ENCODE results near the gene SPNS2. TPM values are rescaled to one million over a fixed set of nuclear protein-coding genes. Genes with fewer than 3 reads are reported as not detected.

Gene SPNS2
- polyA plus RNA-seq, 1 donor (not counting 4 experiments of a cell fraction or from before 2014, with no cell fraction given), result 0.10 TPM

DNA sequence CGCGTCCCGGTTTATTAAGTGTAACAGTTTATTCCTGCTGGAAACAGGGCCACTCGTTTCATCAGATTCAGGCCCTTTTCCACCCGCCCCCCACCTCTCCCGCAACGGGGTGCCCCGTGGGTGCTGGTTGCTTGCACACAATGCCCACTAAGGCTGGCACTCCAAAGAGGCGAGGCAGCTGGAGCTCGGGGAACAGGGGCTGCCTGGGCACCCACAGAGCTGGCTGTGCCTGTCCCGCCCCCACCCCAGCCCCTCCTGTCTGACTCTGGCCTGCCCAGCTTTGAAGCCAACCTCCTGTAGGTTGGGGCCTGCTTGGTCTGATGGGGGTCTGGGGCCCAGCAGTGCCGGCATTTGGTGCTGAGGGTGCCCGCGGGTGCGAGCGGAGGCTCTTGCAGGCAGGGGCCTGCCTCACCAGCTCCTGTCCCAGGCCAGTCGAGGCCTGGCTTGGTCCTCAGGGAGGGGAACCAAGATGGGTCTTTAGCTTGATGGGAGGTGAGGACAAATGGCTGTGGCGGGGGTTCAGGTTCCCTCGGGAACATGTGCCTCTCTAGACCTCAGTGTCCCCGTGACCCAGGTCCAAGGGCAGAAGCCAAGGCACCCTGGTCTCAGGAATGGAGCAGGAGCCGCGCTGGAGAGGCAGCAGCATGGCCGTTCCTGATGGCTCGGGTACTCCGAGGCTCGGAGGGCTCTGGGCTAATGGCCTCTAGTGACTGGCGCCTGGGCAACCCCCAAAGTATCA, 36.4 kb downstream of the SPNS2 start:
- no peak for TF ChIP-seq EZH2 (IDR thresholded peaks at IDR 0.05; ENCODE audit: low read length)
- TF ChIP-seq, protein P1, sequence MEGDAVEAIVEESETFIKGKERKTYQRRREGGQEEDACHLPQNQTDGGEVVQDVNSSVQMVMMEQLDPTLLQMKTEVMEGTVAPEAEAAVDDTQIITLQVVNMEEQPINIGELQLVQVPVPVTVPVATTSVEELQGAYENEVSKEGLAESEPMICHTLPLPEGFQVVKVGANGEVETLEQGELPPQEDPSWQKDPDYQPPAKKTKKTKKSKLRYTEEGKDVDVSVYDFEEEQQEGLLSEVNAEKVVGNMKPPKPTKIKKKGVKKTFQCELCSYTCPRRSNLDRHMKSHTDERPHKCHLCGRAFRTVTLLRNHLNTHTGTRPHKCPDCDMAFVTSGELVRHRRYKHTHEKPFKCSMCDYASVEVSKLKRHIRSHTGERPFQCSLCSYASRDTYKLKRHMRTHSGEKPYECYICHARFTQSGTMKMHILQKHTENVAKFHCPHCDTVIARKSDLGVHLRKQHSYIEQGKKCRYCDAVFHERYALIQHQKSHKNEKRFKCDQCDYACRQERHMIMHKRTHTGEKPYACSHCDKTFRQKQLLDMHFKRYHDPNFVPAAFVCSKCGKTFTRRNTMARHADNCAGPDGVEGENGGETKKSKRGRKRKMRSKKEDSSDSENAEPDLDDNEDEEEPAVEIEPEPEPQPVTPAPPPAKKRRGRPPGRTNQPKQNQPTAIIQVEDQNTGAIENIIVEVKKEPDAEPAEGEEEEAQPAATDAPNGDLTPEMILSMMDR (optimal IDR thresholded peaks at IDR 0.05 in 1 of 3, IDR thresholded peaks at IDR 0.05 in 1 of 3, conservative IDR thresholded peaks at IDR 0.05 in 1 of 3; ENCODE audit: extremely low read depth in 1 of 3, insufficient read depth in 2 of 3, low read length in 3 of 3), result no peak
- no peaks in the 10 kb centered on the region for H3K9me1 ChIP-seq (ENCODE audit: control insufficient read depth, extremely low read depth, insufficient read depth, low read length)
- H3K4me1 ChIP-seq (ENCODE audit: control insufficient read depth, extremely low read depth, insufficient read depth, low read length), result no peaks in the 10 kb centered on the region
- FAIRE-seq (no peak), DNase-seq (ENCODE audit: low read depth, low spot score) (no peak)
- peaks cover 9% of the 10 kb centered on the region for H4K20me1 ChIP-seq (ENCODE audit: control insufficient read depth, extremely low read depth, insufficient read depth, low read length)
- H3K4me2 ChIP-seq (ENCODE audit: control insufficient read depth, extremely low read depth, insufficient read depth, low read depth, low read length), result no peak overlapping the region
- peaks cover 15 to 19% of the 10 kb centered on the region in 2 experiments for H3K36me3 ChIP-seq (ENCODE audit: control insufficient read depth in 2 of 2, extremely low read depth in 1 of 2, insufficient read depth in 2 of 2, low read length in 2 of 2)
- H2AFZ ChIP-seq (ENCODE audit: control insufficient read depth, low read length), result no peak overlapping the region
- peaks cover 26% of the 10 kb centered on the region for H3K27me3 ChIP-seq (ENCODE audit: control insufficient read depth, extremely low read depth, insufficient read depth, low read length)
- no peak overlapping the region for H3K9ac ChIP-seq (ENCODE audit: control insufficient read depth, extremely low read depth, insufficient read depth, low read length)
- H3K27ac ChIP-seq (ENCODE audit: control insufficient read depth, insufficient read depth, low read length), result no peak overlapping the region
- dilution Hi-C loops (cut with MboI; ENCODE audit: extremely low pct_ligation_motif_present, low sequenced_read_pairs), result no loop called here
- H3K4me3 ChIP-seq (ENCODE audit: control insufficient read depth in 2 of 3, extremely low read depth in 1 of 3, insufficient read depth in 2 of 3, low read depth in 1 of 3, low read length in 3 of 3), result no peak overlapping the region
- H3K79me2 ChIP-seq (ENCODE audit: control insufficient read depth, insufficient read depth, low read length), result no peaks in the 10 kb centered on the region
- no peaks in the 10 kb centered on the region for H3K9me3 ChIP-seq (ENCODE audit: control insufficient read depth, low read depth, low read length)

DNA sequence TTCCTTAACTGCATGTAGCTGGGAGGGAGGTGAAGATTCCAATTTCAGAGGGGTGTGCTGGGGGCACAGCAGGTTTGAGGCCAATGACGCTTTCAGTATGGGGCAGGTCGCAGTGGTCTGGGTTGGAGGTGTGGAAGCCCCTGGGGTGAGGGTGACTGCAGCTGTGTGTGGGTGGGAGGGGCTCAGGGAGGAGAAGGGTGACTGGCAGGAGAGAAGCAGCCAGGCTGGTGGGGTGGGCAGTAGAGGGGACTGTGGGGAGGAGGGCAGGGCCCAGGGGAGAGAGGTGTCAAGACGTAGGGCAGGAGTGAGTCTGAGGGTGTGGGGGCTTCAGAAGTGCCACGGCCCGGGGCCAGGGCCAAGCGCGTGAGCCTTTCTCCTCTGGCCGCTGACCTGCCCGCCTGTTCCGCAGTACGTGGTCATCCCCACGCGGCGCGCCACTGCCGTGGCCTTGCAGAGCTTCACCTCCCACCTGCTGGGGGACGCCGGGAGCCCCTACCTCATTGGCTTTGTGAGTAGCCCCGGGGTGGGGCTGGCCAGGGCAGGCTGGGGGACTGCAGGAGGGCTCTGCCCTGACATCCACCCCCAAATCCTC, 37.1 kb downstream of the SPNS2 start:
- no peak overlapping the region for H3K27ac ChIP-seq (ENCODE audit: control insufficient read depth, insufficient read depth, low read length)
- DNase-seq (ENCODE audit: low read depth, low spot score) (no peak), FAIRE-seq (no peak)
- H3K4me1 ChIP-seq (ENCODE audit: control insufficient read depth, extremely low read depth, insufficient read depth, low read length), result no peaks in the 10 kb centered on the region
- H3K36me3 ChIP-seq (ENCODE audit: control insufficient read depth in 2 of 2, extremely low read depth in 1 of 2, insufficient read depth in 2 of 2, low read length in 2 of 2), result peaks cover 15 to 24% of the 10 kb centered on the region in 2 experiments
- H3K4me2 ChIP-seq (ENCODE audit: control insufficient read depth, extremely low read depth, insufficient read depth, low read depth, low read length), result no peak overlapping the region
- H3K9me1 ChIP-seq (ENCODE audit: control insufficient read depth, extremely low read depth, insufficient read depth, low read length), result no peaks in the 10 kb centered on the region
- H3K27me3 ChIP-seq (ENCODE audit: control insufficient read depth, extremely low read depth, insufficient read depth, low read length), result peaks cover 20% of the 10 kb centered on the region
- no peaks in the 10 kb centered on the region for H3K9me3 ChIP-seq (ENCODE audit: control insufficient read depth, low read depth, low read length)
- dilution Hi-C loops (cut with MboI; ENCODE audit: extremely low pct_ligation_motif_present, low sequenced_read_pairs), result no loop called here
- H2AFZ ChIP-seq (ENCODE audit: control insufficient read depth, low read length), result no peak overlapping the region
- no peak overlapping the region for H3K9ac ChIP-seq (ENCODE audit: control insufficient read depth, extremely low read depth, insufficient read depth, low read length)
- TF ChIP-seq, protein P1 (optimal IDR thresholded peaks at IDR 0.05 in 1 of 3, IDR thresholded peaks at IDR 0.05 in 1 of 3, conservative IDR thresholded peaks at IDR 0.05 in 1 of 3; ENCODE audit: extremely low read depth in 1 of 3, insufficient read depth in 2 of 3, low read length in 3 of 3), result no peak
- no peak for TF ChIP-seq EZH2 (IDR thresholded peaks at IDR 0.05; ENCODE audit: low read length)
- H3K79me2 ChIP-seq (ENCODE audit: control insufficient read depth, insufficient read depth, low read length), result no peaks in the 10 kb centered on the region
- H4K20me1 ChIP-seq (ENCODE audit: control insufficient read depth, extremely low read depth, insufficient read depth, low read length), result peaks cover 9% of the 10 kb centered on the region
- H3K4me3 ChIP-seq (ENCODE audit: control insufficient read depth in 2 of 3, extremely low read depth in 1 of 3, insufficient read depth in 2 of 3, low read depth in 1 of 3, low read length in 3 of 3), result no peak overlapping the region
